ENCODE results near the gene RPE65.
"Not testable (repeated sequence)": the region's sequence is repeated elsewhere in the genome, so short reads cannot be mapped to it uniquely, and the experiment has no call there.

DNA sequence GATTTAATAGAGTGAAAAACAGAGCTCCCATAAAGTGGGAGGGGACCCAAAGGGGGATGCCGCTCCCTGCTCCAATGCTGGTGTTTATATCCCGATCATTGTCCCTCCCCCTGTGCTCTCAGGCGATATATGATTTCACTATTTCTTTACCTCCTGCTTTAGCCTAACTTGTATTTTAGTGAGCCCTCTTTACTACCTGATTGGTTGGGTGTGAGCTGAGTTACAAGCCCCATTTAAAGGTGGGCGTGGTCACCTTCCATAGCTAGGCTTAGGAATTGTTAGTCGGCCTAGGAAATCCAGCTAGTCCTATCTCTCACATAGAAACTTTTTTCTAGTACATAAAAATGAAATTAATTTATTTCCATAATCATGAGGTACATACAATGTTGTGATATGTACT is 57.3 kb downstream of the RPE65 start:
- not testable (repeated sequence) for TF ChIP-seq POLR2A (IDR thresholded peaks at IDR 0.05; ENCODE audit: extremely low read depth, insufficient read length); MAX (IDR thresholded peaks at IDR 0.05; ENCODE audit: low read depth, low read length); MYC (IDR thresholded peaks at IDR 0.05; ENCODE audit: low read depth, low read length)
- TF ChIP-seq, protein P1, sequence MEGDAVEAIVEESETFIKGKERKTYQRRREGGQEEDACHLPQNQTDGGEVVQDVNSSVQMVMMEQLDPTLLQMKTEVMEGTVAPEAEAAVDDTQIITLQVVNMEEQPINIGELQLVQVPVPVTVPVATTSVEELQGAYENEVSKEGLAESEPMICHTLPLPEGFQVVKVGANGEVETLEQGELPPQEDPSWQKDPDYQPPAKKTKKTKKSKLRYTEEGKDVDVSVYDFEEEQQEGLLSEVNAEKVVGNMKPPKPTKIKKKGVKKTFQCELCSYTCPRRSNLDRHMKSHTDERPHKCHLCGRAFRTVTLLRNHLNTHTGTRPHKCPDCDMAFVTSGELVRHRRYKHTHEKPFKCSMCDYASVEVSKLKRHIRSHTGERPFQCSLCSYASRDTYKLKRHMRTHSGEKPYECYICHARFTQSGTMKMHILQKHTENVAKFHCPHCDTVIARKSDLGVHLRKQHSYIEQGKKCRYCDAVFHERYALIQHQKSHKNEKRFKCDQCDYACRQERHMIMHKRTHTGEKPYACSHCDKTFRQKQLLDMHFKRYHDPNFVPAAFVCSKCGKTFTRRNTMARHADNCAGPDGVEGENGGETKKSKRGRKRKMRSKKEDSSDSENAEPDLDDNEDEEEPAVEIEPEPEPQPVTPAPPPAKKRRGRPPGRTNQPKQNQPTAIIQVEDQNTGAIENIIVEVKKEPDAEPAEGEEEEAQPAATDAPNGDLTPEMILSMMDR (IDR thresholded peaks at IDR 0.05; ENCODE audit: low read depth, low read length), result not testable (repeated sequence)

Measured in NB4 (cell line).